HepG2 (cell line): ENCODE results near the gene MAPK9. TPM values are rescaled to one million over a fixed set of nuclear protein-coding genes. Genes with fewer than 3 reads are reported as not detected.

ENCODE experiments used
- ATAC-seq: fragments of 200-7000 bp; cut with Tn5 transposase; 3 replicates; pipeline ENCODE4 v1.9.1; 2020; ENCODE audit warnings: mild to moderate bottlenecking, moderate library complexity
- BruUV-seq: library from RNA; stranded (reverse); fragments of 400-500 nt; replicated peaks from 2 replicates; lab custom pipeline; 2021; lab: Mats Ljungman, UMichigan
- CTCF ChIA-PET: fragments of 300-600 bp; formaldehyde crosslinking; extraction: SDS; loops from one replicate; lab custom pipeline; 2021; ENCODE audit warnings: low total read pairs, inconsistent platforms, low intra/inter-chr PET ratio; lab: Yijun Ruan, JAX
- POLR2A ChIA-PET: fragments of 350-600 bp; sonication (Branson Sonifier 250); formaldehyde crosslinking; loops from one replicate; lab custom pipeline; 2020; ENCODE audit warnings: antibody characterized with exemption, inconsistent platforms; lab: Yijun Ruan, JAX
- DNase-seq: peaks from one replicate; pipeline ENCODE4 v3.0.0-alpha.2; 2015; ENCODE audit warnings: low spot score
- FAIRE-seq: peaks from 3 replicates; lab custom pipeline; 2011; peaks lifted over from hg19 to GRCh38; lab: Jason Lieb, UNC
- H2AFZ ChIP-seq: one replicate; pipeline ENCODE4 v1.6.1; 2011; ENCODE audit warnings: low read length, inconsistent platforms
- H3K27ac ChIP-seq: fragments of 300-600 bp; 3 replicates; pipeline ENCODE4 v1.8.0; 2011; ENCODE audit warnings: mixed run types, mild to moderate bottlenecking, mixed read lengths, low read length, inconsistent platforms; ENCODE audit not compliant: insufficient read depth; ENCODE audit errors: extremely low read length
- H3K27me3 ChIP-seq, 2 experiments: fragments of 200-600 bp in 1 of 2; 2 replicates in 1 of 2; 3 replicates in 1 of 2; pipeline versions ENCODE4 v1.6.0 to v1.8.0; 2011; ENCODE audit warnings: low read length in 2 of 2, mild to moderate bottlenecking in 2 of 2, moderate library complexity in 2 of 2, inconsistent platforms in 1 of 2; ENCODE audit not compliant: insufficient read depth in 2 of 2, control insufficient read depth in 1 of 2
- H3K36me3 ChIP-seq, 2 experiments: fragments of 200-600 bp in 1 of 2; replicated peaks in 1 of 2; 2 replicates in 1 of 2; 3 replicates in 1 of 2; pipeline versions ENCODE4 v1.5.1 to v1.8.0; 2011; ENCODE audit warnings: low read length in 2 of 2, inconsistent platforms in 1 of 2; ENCODE audit not compliant: insufficient read depth in 2 of 2, control insufficient read depth in 1 of 2
- H3K4me1 ChIP-seq: 2 replicates; pipeline ENCODE4 v1.5.1; 2012; ENCODE audit warnings: low read length, inconsistent platforms; ENCODE audit not compliant: insufficient read depth
- H3K4me2 ChIP-seq: 2 replicates; pipeline ENCODE4 v1.6.0; 2011; ENCODE audit warnings: low read depth, low read length, inconsistent platforms
- H3K4me3 ChIP-seq, 3 experiments: fragments of 200-600 bp in 1 of 3; sonication (generic), shearing (Covaris generic) in 1 of 3; replicated peaks in 1 of 3; 2 replicates each; pipeline ENCODE4 v1.5.1; 2011 to 2016; ENCODE audit warnings: low read length in 3 of 3, inconsistent platforms in 2 of 3, low read depth in 2 of 3, mild to moderate bottlenecking in 2 of 3, control low read depth in 1 of 3, mixed read lengths in 1 of 3; ENCODE audit not compliant: insufficient read depth in 1 of 3
- H3K79me2 ChIP-seq: one replicate; pipeline ENCODE4 v1.6.1; 2011; ENCODE audit warnings: low read length, inconsistent platforms; ENCODE audit not compliant: insufficient read depth
- H3K9ac ChIP-seq: 2 replicates; pipeline ENCODE4 v1.6.0; 2011; ENCODE audit warnings: mild to moderate bottlenecking, low read depth, low read length, inconsistent platforms; ENCODE audit not compliant: insufficient read depth
- H3K9me3 ChIP-seq: 2 replicates; pipeline ENCODE4 v1.5.1; 2012; ENCODE audit warnings: mild to moderate bottlenecking, low read length
- H4K20me1 ChIP-seq: 2 replicates; pipeline ENCODE4 v1.6.0; 2011; ENCODE audit warnings: inconsistent platforms, mild to moderate bottlenecking, low read length, moderate library complexity; ENCODE audit not compliant: insufficient read depth
- CAMTA2 ChIP-seq: sonication (generic); formaldehyde crosslinking; IDR thresholded peaks from 2 replicates; pipeline ENCODE4 v1.4.0; 2020; ENCODE audit warnings: mild to moderate bottlenecking, missing genetic modification reagents, borderline replicate concordance
- ELF4 ChIP-seq: sonication (generic); formaldehyde crosslinking; IDR thresholded peaks from 2 replicates; pipeline ENCODE4 v1.5.0; 2020; ENCODE audit warnings: missing genetic modification reagents, mild to moderate bottlenecking, moderate library complexity, borderline replicate concordance
- ESRRA ChIP-seq: sonication (generic); formaldehyde crosslinking; IDR thresholded peaks from 2 replicates; pipeline ENCODE4 v1.5.1; 2020; ENCODE audit warnings: mild to moderate bottlenecking, low read depth, missing genetic modification reagents
- HNF4A ChIP-seq: sonication (generic); formaldehyde crosslinking; IDR thresholded peaks from 2 replicates; pipeline ENCODE4 v1.4.0; 2020; ENCODE audit warnings: missing genetic modification reagents
- HOXA7 ChIP-seq: sonication (generic); formaldehyde crosslinking; IDR thresholded peaks from 2 replicates; pipeline ENCODE4 v1.8.1; 2022; ENCODE audit warnings: mild to moderate bottlenecking, missing genetic modification reagents, moderate library complexity
- KMT2B ChIP-seq: IDR thresholded peaks from 2 replicates; pipeline ENCODE4 v1.6.1; 2016; ENCODE audit warnings: missing genetic modification reagents, missing compliant biosample characterization
- MYNN ChIP-seq: sonication (generic); formaldehyde crosslinking; IDR thresholded peaks from 2 replicates; pipeline ENCODE4 v1.4.0; 2020; ENCODE audit warnings: mild to moderate bottlenecking, low read depth, missing genetic modification reagents
- SIX4 ChIP-seq: sonication (generic); formaldehyde crosslinking; IDR thresholded peaks from 2 replicates; pipeline ENCODE4 v1.4.0; 2020; ENCODE audit warnings: missing genetic modification reagents
- SP4 ChIP-seq: sonication (generic); formaldehyde crosslinking; IDR thresholded peaks from 2 replicates; pipeline ENCODE4 v1.8.1; 2023; ENCODE audit warnings: mild to moderate bottlenecking, missing genetic modification reagents
- TEAD3 ChIP-seq: optimal IDR thresholded peaks from 2 replicates; pipeline ENCODE3; 2016; ENCODE audit warnings: borderline replicate concordance
- TOPORS ChIP-seq: sonication (generic); formaldehyde crosslinking; IDR thresholded peaks from 2 replicates; pipeline ENCODE4 v1.8.0; 2023; ENCODE audit warnings: mild to moderate bottlenecking, missing genetic modification reagents
- ZNF292 ChIP-seq: sonication (generic); formaldehyde crosslinking; IDR thresholded peaks from 2 replicates; pipeline ENCODE4 v1.8.1; 2022; ENCODE audit warnings: mild to moderate bottlenecking, low read depth, missing genetic modification reagents, borderline replicate concordance
- ZNF441 ChIP-seq: sonication (generic); formaldehyde crosslinking; IDR thresholded peaks from 2 replicates; pipeline ENCODE4 v1.7.0; 2021; ENCODE audit warnings: missing genetic modification reagents, borderline replicate concordance
- ZNF572 ChIP-seq: sonication (generic); formaldehyde crosslinking; IDR thresholded peaks from 2 replicates; pipeline ENCODE4 v1.5.1; 2020; ENCODE audit warnings: mild to moderate bottlenecking, missing genetic modification reagents
- ZNF7 ChIP-seq: IDR thresholded peaks from 2 replicates; pipeline ENCODE4 v1.6.1; 2016; ENCODE audit warnings: missing biosample characterization, missing genetic modification reagents
- WGBS: methylation state at CpG from one replicate; pipeline ENCODE4 v1.1.6; 2017; ENCODE audit warnings: low lambda C conversion rate; 5-methylcytosine and 5-hydroxymethylcytosine counted together
- in situ Hi-C: cut with HindIII; loops from 2 replicates; pipeline ENCODE4 v1.10.0; 2017; ENCODE audit warnings: low pct_unique_long_range_greater_than_20kb; ENCODE audit not compliant: extremely low pct_ligation_motif_present
- intact Hi-C: fragments of 100-400 bp; cut with micrococcal nuclease; formaldehyde crosslinking; loops from one replicate; pipeline ENCODE4 v1.10.0; 2022; ENCODE audit not compliant: unreplicated experiment
- polyA plus RNA-seq, 8 experiments: library from polyadenylated mRNA; depleted of rRNA in 3 of 8; stranded (reverse) in 7 of 8; unstranded in 1 of 8; fragments of >200 nt; fragmentation: Illumina TruSeq in 4 of 8; extraction: Trizol in 4 of 8; gene quantifications; 2 replicates each; pipeline versions ENCODE4 v1.2.1 to v1.2.3, GENCODE V29; 2011 to 2016; ENCODE audit warnings: low read depth in 4 of 8, missing spikeins in 1 of 8, mixed read lengths in 1 of 8; ENCODE audit not compliant: insufficient read depth in 1 of 8
- total RNA-seq, 5 experiments: library from RNA; depleted of rRNA; stranded (reverse); fragments of >200 nt; fragmentation: Illumina TruSeq; extraction: Trizol; gene quantifications; 2 replicates each; pipeline ENCODE4 v1.2.3, GENCODE V29; 2016; ENCODE audit warnings: low read depth in 1 of 5
- TF ChIP-seq, protein P1 (sequence below): sonication (generic); formaldehyde crosslinking; IDR thresholded peaks from 2 replicates; pipeline ENCODE4 v1.4.0; 2020; ENCODE audit warnings: missing genetic modification reagents, mild to moderate bottlenecking, borderline replicate concordance
- TF ChIP-seq, protein P2 (sequence below): sonication (generic); formaldehyde crosslinking; IDR thresholded peaks from 2 replicates; pipeline ENCODE4 v1.5.0; 2020; ENCODE audit warnings: missing genetic modification reagents
- TF ChIP-seq, protein P3 (sequence below): IDR thresholded peaks from 2 replicates; pipeline ENCODE4 v1.6.1; 2016
- TF ChIP-seq, protein P4 (sequence below): sonication (generic); formaldehyde crosslinking; IDR thresholded peaks from 2 replicates; pipeline ENCODE4 v1.8.0; 2022; ENCODE audit warnings: mild to moderate bottlenecking, missing genetic modification reagents, moderate library complexity

MAPK9 gene
- total and polyA plus RNA-seq, 2 of the 13 experiments (the other 11 are each of a cell fraction or from before 2014, with no cell fraction given): 30.1 to 56.1 TPM

DNA sequence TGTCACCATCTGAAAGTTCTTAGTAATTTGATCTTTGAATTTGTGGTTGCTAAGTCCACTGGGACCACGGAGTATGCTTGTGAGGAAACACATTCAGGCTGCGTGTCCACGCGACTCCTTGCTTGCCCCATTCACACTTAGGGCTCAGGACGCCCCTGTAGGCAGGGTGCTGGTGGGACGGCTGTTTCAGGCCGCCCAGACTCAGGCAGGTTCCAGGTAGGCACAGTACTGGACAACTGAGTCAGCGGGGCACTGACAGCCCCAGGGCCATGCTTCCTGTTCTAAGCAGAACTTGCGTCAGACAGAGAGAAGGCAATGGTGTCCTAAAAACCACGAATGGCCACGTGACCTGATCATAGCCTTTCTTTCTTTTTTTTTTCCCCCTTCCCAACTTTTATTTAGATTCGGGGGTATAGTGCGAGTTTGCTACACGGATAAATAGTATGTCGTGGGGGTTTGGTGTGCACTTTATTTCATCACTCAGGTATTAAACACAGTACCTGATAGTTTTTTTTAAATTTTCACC, 75.2 kb downstream of the MAPK9 start (continued):
- TF ChIP-seq SIX4 (no peak), ZNF7 (CRISPR knock-in tag) (no peak), KMT2B (CRISPR knock-in tag) (no peak)
- TF ChIP-seq, protein P1, sequence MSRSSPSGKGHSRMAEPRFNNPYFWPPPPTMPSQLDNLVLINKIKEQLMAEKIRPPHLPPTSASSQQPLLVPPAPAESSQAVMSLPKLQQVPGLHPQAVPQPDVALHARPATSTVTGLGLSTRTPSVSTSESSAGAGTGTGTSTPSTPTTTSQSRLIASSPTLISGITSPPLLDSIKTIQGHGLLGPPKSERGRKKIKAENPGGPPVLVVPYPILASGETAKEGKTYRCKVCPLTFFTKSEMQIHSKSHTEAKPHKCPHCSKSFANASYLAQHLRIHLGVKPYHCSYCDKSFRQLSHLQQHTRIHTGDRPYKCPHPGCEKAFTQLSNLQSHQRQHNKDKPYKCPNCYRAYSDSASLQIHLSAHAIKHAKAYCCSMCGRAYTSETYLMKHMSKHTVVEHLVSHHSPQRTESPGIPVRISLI: no peak

DNA sequence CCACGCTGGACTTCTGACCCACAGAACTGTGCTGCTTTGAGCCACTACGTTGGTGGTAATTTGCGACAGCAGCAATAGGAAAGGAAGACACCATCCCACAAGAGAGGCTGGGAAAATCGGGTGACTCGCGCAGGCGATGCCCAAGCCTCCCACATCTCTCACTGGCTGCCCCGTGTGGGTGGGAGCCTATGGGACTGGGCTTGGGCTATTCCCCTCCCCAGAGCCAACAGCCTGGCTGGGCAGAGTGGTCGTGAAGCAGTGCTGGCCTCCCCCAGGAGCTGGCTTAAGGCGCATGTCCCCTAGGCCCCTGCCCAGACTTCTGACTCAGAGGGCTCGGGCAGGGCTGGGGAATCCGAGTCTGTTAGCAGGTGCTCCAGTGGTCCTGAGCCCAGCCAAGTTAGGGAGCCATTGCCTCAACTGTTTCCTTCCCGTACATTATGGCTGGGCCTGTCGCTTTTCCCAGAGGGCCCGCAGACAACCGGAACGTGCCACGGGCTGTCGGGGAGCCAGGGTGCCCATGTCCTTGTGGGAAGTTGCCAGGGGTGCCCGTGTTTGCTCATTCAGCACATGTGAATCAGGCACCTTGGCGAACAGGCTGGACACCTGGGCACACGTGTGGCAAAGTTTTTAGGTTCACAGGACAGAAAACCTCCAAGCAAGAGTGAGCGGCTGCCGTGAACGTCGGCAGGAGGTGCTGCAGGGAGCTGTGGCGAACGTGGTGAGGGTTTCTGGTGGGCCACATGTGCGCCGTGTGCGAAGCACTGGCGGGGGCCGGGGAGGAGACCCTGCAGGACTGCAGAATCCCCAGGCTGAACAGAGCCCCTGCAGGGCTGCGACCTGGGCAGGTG, 75.9 kb downstream of the MAPK9 start:
- Histone ChIP-seq H3K4me1 (no peaks in the 10 kb centered on the region), H4K20me1 (no peaks in the 10 kb centered on the region), H3K27me3 (peaks cover 0 to 10% of the 10 kb centered on the region in 2 experiments; a peak in 2 of 5 replicates), H3K9ac (no peak overlapping the region), H2AFZ (no peak overlapping the region), H3K27ac (no peak overlapping the region), H3K4me2 (no peak overlapping the region), H3K9me3 (no peaks in the 10 kb centered on the region), H3K36me3 (no peaks in the 10 kb centered on the region), H3K79me2 (no peaks in the 10 kb centered on the region), H3K4me3 (no peak overlapping the region)
- DNase-seq: no peak
- CTCF ChIA-PET: no interaction called here
- peak; percentile 11; the same call in 1 of the 3 replicates for ATAC-seq
- in situ Hi-C loops (loop anchor here (25.0 kb wide), 1 partner anchor 246 kb away; no protein-coding TSS in a partner anchor), intact Hi-C loops (no loop called here)
- WGBS: 59% methylated on average over 20 of the region's 34 CpGs
- POLR2A ChIA-PET: no interaction called here
- BruUV-seq: no TSS peak
- no peak for FAIRE-seq
- TF ChIP-seq HNF4A: no peak
- TF ChIP-seq ELF4 (CRISPR knock-in tag): no peak
- TF ChIP-seq ESRRA (CRISPR knock-in tag): no peak
- TF ChIP-seq MYNN (CRISPR knock-in tag): no peak
- no peak for TF ChIP-seq SP4
- no peak for TF ChIP-seq ZNF292
- no peak for TF ChIP-seq HOXA7 (CRISPR knock-in tag)
- no peak for TF ChIP-seq ZNF572 (CRISPR knock-in tag)
- TF ChIP-seq, protein P2, sequence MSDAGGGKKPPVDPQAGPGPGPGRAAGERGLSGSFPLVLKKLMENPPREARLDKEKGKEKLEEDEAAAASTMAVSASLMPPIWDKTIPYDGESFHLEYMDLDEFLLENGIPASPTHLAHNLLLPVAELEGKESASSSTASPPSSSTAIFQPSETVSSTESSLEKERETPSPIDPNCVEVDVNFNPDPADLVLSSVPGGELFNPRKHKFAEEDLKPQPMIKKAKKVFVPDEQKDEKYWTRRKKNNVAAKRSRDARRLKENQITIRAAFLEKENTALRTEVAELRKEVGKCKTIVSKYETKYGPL (CRISPR knock-in tag): no peak
- TF ChIP-seq ZNF441 (CRISPR knock-in tag): no peak
- TF ChIP-seq TEAD3 (CRISPR knock-in tag): no peak
- TF ChIP-seq CAMTA2: no peak
- TF ChIP-seq, protein P3, sequence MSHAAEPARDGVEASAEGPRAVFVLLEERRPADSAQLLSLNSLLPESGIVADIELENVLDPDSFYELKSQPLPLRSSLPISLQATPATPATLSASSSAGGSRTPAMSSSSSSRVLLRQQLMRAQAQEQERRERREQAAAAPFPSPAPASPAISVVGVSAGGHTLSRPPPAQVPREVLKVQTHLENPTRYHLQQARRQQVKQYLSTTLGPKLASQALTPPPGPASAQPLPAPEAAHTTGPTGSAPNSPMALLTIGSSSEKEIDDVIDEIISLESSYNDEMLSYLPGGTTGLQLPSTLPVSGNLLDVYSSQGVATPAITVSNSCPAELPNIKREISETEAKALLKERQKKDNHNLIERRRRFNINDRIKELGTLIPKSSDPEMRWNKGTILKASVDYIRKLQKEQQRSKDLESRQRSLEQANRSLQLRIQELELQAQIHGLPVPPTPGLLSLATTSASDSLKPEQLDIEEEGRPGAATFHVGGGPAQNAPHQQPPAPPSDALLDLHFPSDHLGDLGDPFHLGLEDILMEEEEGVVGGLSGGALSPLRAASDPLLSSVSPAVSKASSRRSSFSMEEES (CRISPR knock-in tag): no peak
- TF ChIP-seq, protein P4, sequence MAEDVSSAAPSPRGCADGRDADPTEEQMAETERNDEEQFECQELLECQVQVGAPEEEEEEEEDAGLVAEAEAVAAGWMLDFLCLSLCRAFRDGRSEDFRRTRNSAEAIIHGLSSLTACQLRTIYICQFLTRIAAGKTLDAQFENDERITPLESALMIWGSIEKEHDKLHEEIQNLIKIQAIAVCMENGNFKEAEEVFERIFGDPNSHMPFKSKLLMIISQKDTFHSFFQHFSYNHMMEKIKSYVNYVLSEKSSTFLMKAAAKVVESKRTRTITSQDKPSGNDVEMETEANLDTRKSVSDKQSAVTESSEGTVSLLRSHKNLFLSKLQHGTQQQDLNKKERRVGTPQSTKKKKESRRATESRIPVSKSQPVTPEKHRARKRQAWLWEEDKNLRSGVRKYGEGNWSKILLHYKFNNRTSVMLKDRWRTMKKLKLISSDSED (CRISPR knock-in tag): no peak
- no peak for TF ChIP-seq TOPORS (CRISPR knock-in tag)
